ENCODE measurements around the gene ATP2C1.

ATP2C1 gene

DNA sequence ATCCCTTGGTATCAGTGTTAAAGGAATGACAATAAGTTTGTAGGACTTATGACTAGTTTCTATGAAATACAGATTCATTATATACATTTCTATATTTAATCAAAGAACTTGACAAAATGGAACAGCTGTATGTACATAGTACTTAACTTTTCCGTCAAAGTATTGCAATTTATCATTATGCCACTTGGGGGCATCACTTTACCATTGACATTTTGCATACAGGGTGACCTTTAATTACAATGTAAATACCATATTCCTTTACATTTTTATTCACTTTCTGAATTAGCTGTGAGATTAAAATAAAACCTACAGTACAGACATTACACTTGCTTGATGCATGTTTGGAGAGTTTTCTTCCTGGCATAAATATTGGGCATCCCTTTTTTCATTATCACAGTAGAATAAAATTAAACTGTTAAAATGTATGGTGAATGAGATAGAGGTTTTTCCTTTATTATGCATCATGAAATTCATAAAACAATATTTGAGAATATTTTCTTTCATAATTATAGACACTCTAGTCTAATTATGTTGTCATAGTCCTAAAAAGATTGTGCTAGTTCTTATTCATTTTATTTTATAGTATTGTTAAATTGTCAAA, 139.7 kb downstream of the ATP2C1 start:
- H3K4me2 ChIP-seq (ENCODE audit: low read depth, low read length, poor library complexity, severe bottlenecking): no peak overlapping the region
- no peak overlapping the region for H3K4me3 ChIP-seq (ENCODE audit: insufficient read depth, low read length, poor library complexity, severe bottlenecking)
- no peaks in the 10 kb centered on the region for H3K9me3 ChIP-seq (ENCODE audit: insufficient read depth, low read length)
- no peak overlapping the region for H3K9ac ChIP-seq (ENCODE audit: low read length)
- H3K9me2 ChIP-seq (replicated peaks; ENCODE audit: insufficient read depth, low read length): no peaks in the 10 kb centered on the region
- no peaks in the 10 kb centered on the region for H3F3A ChIP-seq (ENCODE audit: insufficient read depth)
- no peak overlapping the region for H2AFZ ChIP-seq (ENCODE audit: low read depth, low read length, severe bottlenecking)
- no peak for TF ChIP-seq EZH2phosphoT487 (conservative IDR thresholded peaks at IDR 0.05; ENCODE audit: low read length)
- TF ChIP-seq, protein P1, sequence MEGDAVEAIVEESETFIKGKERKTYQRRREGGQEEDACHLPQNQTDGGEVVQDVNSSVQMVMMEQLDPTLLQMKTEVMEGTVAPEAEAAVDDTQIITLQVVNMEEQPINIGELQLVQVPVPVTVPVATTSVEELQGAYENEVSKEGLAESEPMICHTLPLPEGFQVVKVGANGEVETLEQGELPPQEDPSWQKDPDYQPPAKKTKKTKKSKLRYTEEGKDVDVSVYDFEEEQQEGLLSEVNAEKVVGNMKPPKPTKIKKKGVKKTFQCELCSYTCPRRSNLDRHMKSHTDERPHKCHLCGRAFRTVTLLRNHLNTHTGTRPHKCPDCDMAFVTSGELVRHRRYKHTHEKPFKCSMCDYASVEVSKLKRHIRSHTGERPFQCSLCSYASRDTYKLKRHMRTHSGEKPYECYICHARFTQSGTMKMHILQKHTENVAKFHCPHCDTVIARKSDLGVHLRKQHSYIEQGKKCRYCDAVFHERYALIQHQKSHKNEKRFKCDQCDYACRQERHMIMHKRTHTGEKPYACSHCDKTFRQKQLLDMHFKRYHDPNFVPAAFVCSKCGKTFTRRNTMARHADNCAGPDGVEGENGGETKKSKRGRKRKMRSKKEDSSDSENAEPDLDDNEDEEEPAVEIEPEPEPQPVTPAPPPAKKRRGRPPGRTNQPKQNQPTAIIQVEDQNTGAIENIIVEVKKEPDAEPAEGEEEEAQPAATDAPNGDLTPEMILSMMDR (IDR thresholded peaks at IDR 0.05; ENCODE audit: insufficient read depth, low read length, poor library complexity, severe bottlenecking): peak; percentile 60
- H3K27ac ChIP-seq (ENCODE audit: low read depth, low read length): no peak overlapping the region
- no peaks in the 10 kb centered on the region for H3K36me3 ChIP-seq (ENCODE audit: low read length)
- no peaks in the 10 kb centered on the region for H4K20me1 ChIP-seq (ENCODE audit: low read depth, low read length)
- no peaks in the 10 kb centered on the region for H3K79me2 ChIP-seq (ENCODE audit: insufficient read depth, low read length)
- no peaks in the 10 kb centered on the region for H3K27me3 ChIP-seq (ENCODE audit: low read length)

DNA sequence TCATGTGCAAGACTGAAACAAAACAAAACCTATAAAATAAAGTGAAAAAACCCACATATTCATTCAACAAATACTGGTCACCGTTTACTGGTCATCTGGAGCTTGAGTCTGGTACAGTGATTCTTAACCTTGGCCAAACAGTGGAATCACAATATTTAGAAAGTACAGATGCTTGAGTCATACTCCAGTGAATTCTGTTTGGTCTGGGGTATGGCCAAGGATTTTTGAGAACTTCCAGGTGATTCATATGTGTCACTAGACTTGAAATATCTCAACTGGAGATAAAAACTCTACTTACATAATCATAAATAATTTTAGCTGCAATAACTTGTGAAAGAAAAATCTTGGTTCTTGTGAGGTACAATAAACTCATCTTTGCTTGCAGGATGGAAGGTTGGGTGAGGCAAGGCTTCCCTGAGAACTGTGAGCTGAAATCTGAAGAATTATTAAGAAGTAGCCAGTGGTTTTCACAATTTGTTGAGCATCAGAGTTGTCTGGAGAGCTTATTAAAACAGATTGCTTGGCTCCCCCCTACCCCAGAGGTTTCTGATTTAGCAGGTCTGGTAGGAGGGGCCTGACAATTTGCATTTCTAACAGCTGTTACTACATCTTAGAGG, 142.4 kb downstream of the ATP2C1 start:
- Histone ChIP-seq H3K9me2 (replicated peaks; ENCODE audit: insufficient read depth, low read length) (no peaks in the 10 kb centered on the region), H4K20me1 (ENCODE audit: low read depth, low read length) (no peaks in the 10 kb centered on the region), H3K9ac (ENCODE audit: low read length) (no peak overlapping the region), H3K36me3 (ENCODE audit: low read length) (no peaks in the 10 kb centered on the region), H3K9me3 (ENCODE audit: insufficient read depth, low read length) (no peaks in the 10 kb centered on the region), H3K4me2 (ENCODE audit: low read depth, low read length, poor library complexity, severe bottlenecking) (no peak overlapping the region), H3K79me2 (ENCODE audit: insufficient read depth, low read length) (no peaks in the 10 kb centered on the region), H2AFZ (ENCODE audit: low read depth, low read length, severe bottlenecking) (no peak overlapping the region), H3K4me3 (ENCODE audit: insufficient read depth, low read length, poor library complexity, severe bottlenecking) (no peak overlapping the region), H3K27me3 (ENCODE audit: low read length) (no peaks in the 10 kb centered on the region), H3K27ac (ENCODE audit: low read depth, low read length) (no peak overlapping the region), H3F3A (ENCODE audit: insufficient read depth) (no peaks in the 10 kb centered on the region)
- TF ChIP-seq, protein P1 (IDR thresholded peaks at IDR 0.05; ENCODE audit: insufficient read depth, low read length, poor library complexity, severe bottlenecking): no peak
- TF ChIP-seq EZH2phosphoT487 (conservative IDR thresholded peaks at IDR 0.05; ENCODE audit: low read length): no peak

DNA sequence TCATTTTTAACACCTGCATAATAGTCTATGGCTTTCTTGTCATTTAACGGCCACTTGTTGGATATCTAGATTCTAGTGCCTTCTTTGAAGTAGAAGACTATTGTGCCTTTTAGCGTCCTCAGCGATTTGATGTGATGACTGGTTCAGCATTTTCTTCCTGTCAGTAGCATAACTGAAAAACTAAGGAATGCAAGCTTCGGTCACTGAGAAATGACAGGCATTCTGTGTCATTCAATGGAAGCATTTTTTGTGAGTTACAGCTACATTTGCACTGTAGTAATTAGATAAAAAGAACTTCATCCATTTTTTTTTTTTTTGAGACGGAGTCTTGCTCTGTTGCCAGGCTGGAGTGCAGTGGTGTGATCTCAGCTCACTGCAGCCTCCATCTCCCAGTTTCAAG, 143.1 kb downstream of the ATP2C1 start:
- Histone ChIP-seq H4K20me1 (ENCODE audit: low read depth, low read length) (no peaks in the 10 kb centered on the region), H3K36me3 (ENCODE audit: low read length) (no peaks in the 10 kb centered on the region), H3F3A (ENCODE audit: insufficient read depth) (no peaks in the 10 kb centered on the region), H3K4me3 (ENCODE audit: insufficient read depth, low read length, poor library complexity, severe bottlenecking) (no peak overlapping the region), H3K27me3 (ENCODE audit: low read length) (no peaks in the 10 kb centered on the region), H3K4me2 (ENCODE audit: low read depth, low read length, poor library complexity, severe bottlenecking) (no peak overlapping the region), H2AFZ (ENCODE audit: low read depth, low read length, severe bottlenecking) (no peak overlapping the region), H3K9me2 (replicated peaks; ENCODE audit: insufficient read depth, low read length) (no peaks in the 10 kb centered on the region), H3K27ac (ENCODE audit: low read depth, low read length) (no peak overlapping the region), H3K9ac (ENCODE audit: low read length) (no peak overlapping the region), H3K9me3 (ENCODE audit: insufficient read depth, low read length) (no peaks in the 10 kb centered on the region), H3K79me2 (ENCODE audit: insufficient read depth, low read length) (no peaks in the 10 kb centered on the region)
- TF ChIP-seq, protein P1 (IDR thresholded peaks at IDR 0.05; ENCODE audit: insufficient read depth, low read length, poor library complexity, severe bottlenecking): no peak
- TF ChIP-seq EZH2phosphoT487 (conservative IDR thresholded peaks at IDR 0.05; ENCODE audit: low read length): no peak

Data from SU-DHL-6 (cell line).